GM20000 (cell line): ENCODE measurements around the gene MYO1H.

Experiments
- DNase-seq: peaks from one replicate; pipeline ENCODE4 v3.0.0; 2012; ENCODE audit warnings: low spot score
- TF ChIP-seq, protein P1 (sequence below): IDR thresholded peaks from 2 replicates; pipeline ENCODE4 v1.5.1; 2012; ENCODE audit warnings: mild to moderate bottlenecking, control low read depth; ENCODE audit errors: extremely low read depth, missing control alignments

The MYO1H gene

DNA sequence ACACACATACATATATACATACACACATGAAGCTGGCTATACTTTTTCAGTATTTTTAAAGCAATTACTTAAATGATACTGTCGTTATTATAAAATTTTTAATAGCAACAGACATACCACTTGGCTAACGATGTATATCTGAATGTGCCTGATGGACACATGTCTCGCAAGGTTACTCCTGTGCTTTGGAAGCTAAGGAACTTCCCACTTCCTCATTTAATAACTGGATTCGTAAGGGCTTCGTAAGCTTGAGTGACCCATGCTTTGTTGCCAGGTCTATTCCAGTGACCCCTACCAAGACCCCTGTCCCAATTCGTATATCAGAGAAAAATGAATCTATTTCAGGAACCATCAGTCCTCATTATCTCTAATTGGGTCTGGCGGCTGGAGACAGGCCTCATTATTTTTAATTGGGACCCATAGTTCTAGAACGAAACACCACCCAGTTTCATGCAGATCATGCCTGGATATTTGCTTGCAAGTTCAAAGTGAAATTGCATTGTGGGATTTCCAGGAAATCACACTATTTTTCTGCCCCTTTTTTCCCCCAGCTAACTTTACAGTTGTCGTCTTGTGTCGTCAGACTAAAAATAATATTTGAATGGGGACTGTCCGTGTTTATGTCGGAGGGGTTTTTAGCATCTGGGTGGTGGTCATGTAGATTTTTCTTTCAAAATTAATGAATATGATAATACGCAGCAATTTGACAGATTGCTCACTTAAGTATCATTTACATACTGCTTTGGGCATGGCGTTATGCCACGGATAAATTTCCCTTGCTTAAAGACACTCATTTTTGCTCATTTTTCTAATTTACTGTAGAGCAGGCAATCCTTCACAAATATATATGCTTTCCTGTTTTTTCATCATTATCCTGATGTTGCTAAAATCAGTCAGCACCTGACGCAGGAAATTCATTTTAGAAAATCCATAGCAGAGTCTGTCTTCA is 17.1 kb upstream of the MYO1H start:
- TF ChIP-seq, protein P1, sequence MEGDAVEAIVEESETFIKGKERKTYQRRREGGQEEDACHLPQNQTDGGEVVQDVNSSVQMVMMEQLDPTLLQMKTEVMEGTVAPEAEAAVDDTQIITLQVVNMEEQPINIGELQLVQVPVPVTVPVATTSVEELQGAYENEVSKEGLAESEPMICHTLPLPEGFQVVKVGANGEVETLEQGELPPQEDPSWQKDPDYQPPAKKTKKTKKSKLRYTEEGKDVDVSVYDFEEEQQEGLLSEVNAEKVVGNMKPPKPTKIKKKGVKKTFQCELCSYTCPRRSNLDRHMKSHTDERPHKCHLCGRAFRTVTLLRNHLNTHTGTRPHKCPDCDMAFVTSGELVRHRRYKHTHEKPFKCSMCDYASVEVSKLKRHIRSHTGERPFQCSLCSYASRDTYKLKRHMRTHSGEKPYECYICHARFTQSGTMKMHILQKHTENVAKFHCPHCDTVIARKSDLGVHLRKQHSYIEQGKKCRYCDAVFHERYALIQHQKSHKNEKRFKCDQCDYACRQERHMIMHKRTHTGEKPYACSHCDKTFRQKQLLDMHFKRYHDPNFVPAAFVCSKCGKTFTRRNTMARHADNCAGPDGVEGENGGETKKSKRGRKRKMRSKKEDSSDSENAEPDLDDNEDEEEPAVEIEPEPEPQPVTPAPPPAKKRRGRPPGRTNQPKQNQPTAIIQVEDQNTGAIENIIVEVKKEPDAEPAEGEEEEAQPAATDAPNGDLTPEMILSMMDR: no peak
- DNase-seq: no peak

DNA sequence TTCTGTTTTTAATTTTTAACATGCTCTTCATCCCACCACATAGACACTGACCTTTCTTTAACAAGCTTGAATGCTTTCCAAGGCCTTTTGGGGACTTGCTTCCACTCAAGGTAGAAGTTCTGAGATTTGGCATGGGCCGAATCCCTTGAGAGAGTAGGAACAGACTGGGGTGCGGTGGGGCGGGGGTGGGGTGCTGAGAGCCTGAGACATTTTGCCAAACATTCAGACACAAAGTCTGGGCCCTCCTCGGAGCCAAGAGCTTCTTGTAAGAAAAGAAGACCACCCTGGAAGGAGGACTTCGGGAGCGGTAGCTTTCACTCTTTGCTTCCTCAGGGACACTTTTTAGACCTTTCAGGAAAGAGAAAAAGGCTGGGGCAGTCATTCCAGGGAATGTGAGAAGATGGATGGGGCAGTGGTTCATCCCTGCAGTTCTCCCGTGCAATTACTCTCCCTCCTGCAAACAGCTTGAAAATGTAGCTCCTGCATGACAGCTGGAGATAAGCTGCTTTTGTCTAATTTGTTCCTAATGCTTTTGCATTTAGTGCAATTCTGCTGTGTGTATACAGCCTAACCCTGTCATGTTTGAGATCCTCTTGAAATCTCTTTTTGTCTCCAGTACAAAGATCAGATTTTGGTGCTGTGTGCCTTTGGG is 16.3 kb upstream of the MYO1H start:
- DNase-seq: no peak
- TF ChIP-seq, protein P1: no peak

DNA sequence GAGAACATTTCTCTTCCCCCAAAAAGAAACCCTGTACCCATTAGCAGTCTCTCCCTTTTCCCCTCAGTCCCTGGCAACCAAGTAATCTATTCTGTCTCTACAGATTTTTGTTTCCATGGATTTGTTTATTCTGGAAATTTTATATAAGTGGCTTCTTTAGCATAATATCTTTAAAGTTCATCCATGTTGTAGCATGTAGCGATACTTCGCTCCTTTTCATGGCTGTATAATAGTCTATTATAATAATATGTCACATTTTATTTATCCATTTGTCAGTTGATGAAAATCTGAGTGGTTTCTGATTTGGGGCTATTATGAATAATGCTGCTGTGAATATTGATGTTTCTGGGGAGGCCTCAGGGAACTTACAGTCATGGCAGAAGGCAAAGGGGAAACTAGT is 12.8 kb upstream of the MYO1H start:
- TF ChIP-seq, protein P1: no peak
- DNase-seq: no peak

DNA sequence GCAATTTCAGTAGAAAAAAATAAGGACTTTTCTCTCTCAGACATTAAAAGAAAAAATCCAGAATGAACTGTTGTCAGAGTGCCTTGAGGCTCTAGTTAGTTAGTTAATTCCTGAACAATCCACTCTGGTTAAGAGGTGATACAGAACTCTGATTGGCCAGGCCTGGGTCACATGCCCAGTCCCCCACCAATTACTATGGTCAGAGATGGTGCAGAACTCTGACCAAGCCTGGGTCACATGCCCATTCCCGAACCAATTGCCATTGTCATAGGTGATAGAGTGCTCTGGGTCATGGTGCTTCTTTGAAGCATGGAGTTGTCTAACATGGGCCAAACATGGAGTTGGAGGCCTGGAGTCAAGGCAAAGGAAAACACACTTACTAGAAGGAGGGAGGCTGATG is 11.1 kb upstream of the MYO1H start:
- TF ChIP-seq, protein P1: no peak
- no peak for DNase-seq

DNA sequence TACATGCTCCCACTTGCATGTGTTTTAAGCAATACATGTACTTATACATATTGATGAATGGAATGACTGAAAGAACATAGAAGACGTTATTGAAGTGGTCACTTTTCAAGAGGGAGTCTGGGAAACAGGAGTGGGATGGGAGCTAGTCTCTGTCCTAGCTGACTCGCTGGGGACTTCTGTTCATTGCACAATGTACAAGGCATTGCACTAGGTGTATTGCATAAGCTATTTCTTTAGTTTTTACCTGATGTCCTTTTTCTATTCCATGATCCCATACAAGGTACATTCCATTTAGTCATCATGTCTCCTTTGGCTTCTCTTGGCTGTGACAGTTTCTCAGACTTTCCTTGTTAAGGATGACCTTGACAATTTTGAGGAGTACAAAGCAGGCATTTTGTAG is 4.0 kb upstream of the MYO1H start:
- DNase-seq: no peak
- TF ChIP-seq, protein P1: no peak

DNA sequence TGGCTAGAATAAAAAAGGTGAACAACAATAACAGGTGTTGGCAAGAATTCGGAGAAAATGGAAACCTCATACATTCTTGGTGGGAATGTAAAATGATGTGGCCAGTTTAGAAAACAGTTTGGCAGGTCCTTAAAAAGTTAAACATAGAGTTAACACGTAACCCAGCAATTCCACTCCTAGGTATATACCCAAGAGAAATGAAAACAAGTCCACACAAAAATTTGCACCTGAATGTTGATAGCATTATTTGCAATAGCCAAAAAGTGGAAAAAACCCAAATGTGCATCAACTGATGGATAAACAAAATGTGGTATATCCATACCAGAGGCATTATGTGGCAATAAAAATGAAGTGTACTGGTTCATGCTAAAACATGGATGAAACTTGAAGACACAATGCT is 2.3 kb upstream of the MYO1H start:
- TF ChIP-seq, protein P1: no peak
- no peak for DNase-seq

DNA sequence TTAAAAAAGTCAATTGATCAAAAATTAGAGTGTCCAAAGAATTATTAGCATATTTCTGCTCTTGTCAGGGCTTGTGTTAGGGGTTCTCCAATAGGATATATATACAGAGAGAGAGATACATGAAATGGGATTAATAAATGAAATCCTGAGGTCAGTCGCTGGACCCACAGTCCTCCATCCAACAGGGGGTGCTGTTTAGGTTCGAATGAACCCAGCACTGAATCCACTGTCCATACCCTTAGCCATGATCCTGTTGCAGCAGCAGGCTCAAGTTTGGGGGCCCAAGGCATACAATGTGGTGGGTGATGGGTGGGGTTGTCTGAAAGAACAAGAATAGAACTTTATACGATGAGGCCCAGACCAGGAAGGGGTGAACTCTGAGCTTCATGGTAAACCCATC is 780 bp upstream of the MYO1H start:
- DNase-seq: no peak
- TF ChIP-seq, protein P1: no peak
